HUES64 (cell line): ENCODE measurements around the gene RABEP2.
"Not testable (repeated sequence)": the region's sequence is repeated elsewhere in the genome, so short reads cannot be mapped to it uniquely, and the experiment has no call there.

Experiments used
- H3K27ac ChIP-seq: 2 replicates; pipeline ENCODE4 v1.7.0; 2013; ENCODE audit warnings: low read depth, low read length, inconsistent platforms
- H3K27me3 ChIP-seq: 2 replicates; pipeline ENCODE4 v1.6.1; 2013; ENCODE audit warnings: mild to moderate bottlenecking, low read length; ENCODE audit not compliant: insufficient read depth
- H3K36me3 ChIP-seq: 2 replicates; pipeline ENCODE4 v1.6.1; 2013; ENCODE audit warnings: mild to moderate bottlenecking, low read length; ENCODE audit not compliant: insufficient read depth
- H3K4me1 ChIP-seq: 2 replicates; pipeline ENCODE4 v1.6.1; 2013; ENCODE audit warnings: mild to moderate bottlenecking, low read length, moderate library complexity; ENCODE audit not compliant: insufficient read depth
- H3K4me3 ChIP-seq: 2 replicates; pipeline ENCODE4 v1.5.1; 2013; ENCODE audit warnings: mild to moderate bottlenecking, low read length, moderate library complexity
- H3K9ac ChIP-seq: 2 replicates; pipeline ENCODE4 v1.6.1; 2013; ENCODE audit warnings: mild to moderate bottlenecking, low read depth, low read length
- H3K9me3 ChIP-seq: 2 replicates; pipeline ENCODE4 v1.6.1; 2013; ENCODE audit warnings: low read depth, low read length; ENCODE audit not compliant: insufficient read depth
- WGBS: fragments of 150-250, 120-280 bp; methylation state at CpG from one replicate; pipeline ENCODE4 v1.1.7; 2013; ENCODE audit warnings: missing lambda C conversion rate; 5-methylcytosine and 5-hydroxymethylcytosine counted together

Gene RABEP2

GRCh38 chr16:28891964-28892890 is 32.8 kb downstream of the RABEP2 start:
- H3K36me3 ChIP-seq = no peaks in the 10 kb centered on the region
- no peaks in the 10 kb centered on the region for H3K4me1 ChIP-seq
- no peak overlapping the region for H3K9ac ChIP-seq
- no peak overlapping the region for H3K27ac ChIP-seq
- no peak overlapping the region for H3K4me3 ChIP-seq
- 90% methylated on average over 14 of the region's 14 CpGs for WGBS
- H3K27me3 ChIP-seq = no peaks in the 10 kb centered on the region
- H3K9me3 ChIP-seq = no peaks in the 10 kb centered on the region

DNA sequence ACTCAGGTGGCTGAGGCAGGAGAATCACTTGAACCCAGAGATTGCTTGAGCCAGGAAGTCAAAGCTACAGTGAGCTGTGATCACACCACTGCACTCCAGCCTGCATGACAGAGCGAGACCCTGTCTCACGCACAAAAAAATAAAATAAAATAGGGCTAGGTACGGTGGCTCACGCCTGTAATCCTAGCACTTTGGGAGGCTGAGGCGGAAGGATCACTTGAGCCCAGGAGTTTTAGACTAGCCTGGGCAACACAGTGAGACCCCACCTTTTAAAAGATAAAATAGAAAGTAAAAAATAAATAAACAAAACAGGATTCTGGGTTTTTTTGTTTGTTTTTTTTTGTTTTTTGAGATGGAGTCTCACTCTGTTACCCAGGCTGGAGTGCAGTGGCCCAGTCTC is 34.7 kb downstream of the RABEP2 start:
- not testable (repeated sequence) for H3K9me3 ChIP-seq, H3K36me3 ChIP-seq
- WGBS = 94% methylated on average over 5 of the region's 5 CpGs

GRCh38 chr16:28886945-28887344 is 38.1 kb downstream of the RABEP2 start:
- 79% methylated on average over 10 of the region's 10 CpGs for WGBS
- Histone ChIP-seq H3K36me3 (no peaks in the 10 kb centered on the region), H3K27ac (no peak overlapping the region)

More for the DNA sequence above, 34.7 kb downstream of the RABEP2 start:
- not testable (repeated sequence) for H3K27me3 ChIP-seq, H3K4me3 ChIP-seq, H3K4me1 ChIP-seq, H3K9ac ChIP-seq, H3K27ac ChIP-seq

GRCh38 chr16:28884045-28884444 is 41.0 kb downstream of the RABEP2 start:
- peaks cover 11% of the 10 kb centered on the region for H3K27me3 ChIP-seq
- no peak overlapping the region for H3K9ac ChIP-seq
- no peaks in the 10 kb centered on the region for H3K36me3 ChIP-seq
- no peak overlapping the region for H3K4me3 ChIP-seq
- 92% methylated on average over 6 of the region's 6 CpGs for WGBS
- no peak overlapping the region for H3K27ac ChIP-seq
- H3K4me1 ChIP-seq = peaks cover 20% of the 10 kb centered on the region
- H3K9me3 ChIP-seq = no peaks in the 10 kb centered on the region

More at GRCh38 chr16:28886945-28887344, 38.1 kb downstream of the RABEP2 start:
- Histone ChIP-seq H3K4me1 (peaks cover 14% of the 10 kb centered on the region), H3K9me3 (no peaks in the 10 kb centered on the region), H3K4me3 (no peak overlapping the region), H3K27me3 (no peaks in the 10 kb centered on the region), H3K9ac (no peak overlapping the region)

DNA sequence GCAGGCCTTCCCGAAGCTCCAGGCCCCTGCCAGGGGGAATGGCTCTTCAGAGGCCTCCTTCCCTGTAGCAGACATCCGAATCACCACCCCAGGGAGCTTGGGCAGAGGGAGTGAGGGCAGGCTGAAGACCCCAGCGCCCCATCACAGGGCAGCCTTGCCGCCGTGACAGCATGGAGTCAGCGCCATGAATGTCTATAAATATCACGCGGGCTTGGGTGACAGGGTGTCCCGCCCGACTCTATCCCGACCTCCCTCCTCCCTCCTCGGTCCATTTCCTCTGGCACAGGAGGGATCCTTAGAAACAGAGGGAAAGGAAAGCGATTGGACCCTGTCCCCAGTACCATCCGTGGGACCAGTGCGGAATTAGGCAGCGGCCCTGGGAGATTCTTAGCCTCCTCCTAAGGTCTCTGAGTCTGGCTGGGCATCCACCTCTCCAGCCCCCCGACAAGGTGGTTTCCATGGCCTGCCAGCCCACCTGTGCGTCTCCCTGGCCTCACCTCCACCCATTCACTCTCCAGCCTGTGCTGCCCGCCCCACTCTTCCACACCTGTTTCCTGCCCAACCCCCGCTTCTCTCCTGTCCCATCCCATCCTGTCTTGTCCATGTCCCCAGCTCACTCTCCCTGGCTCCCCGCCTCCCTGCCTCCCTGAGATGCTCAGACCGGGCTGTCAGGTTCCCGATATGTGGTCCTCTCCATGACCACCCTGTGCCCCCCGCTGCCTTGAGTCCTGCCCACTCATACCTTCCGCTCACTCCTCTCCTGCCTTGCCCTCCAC is 41.6 kb downstream of the RABEP2 start:
- Histone ChIP-seq H3K27me3 (peaks cover 11% of the 10 kb centered on the region), H3K9ac (no peak overlapping the region), H3K4me3 (no peak overlapping the region), H3K27ac (peak overlapping the region; percentile 30; the same call in 1 of the 2 replicates), H3K36me3 (no peaks in the 10 kb centered on the region), H3K9me3 (no peaks in the 10 kb centered on the region), H3K4me1 (peaks cover 24% of the 10 kb centered on the region)
- WGBS = 76% methylated on average over 25 of the region's 25 CpGs

- Histone ChIP-seq H3K4me1 (peaks cover 24% of the 10 kb centered on the region), H3K9me3 (no peaks in the 10 kb centered on the region), H3K27ac (no peak overlapping the region; the same call in 1 of the 2 replicates), H3K36me3 (no peaks in the 10 kb centered on the region), H3K27me3 (peaks cover 11% of the 10 kb centered on the region), H3K4me3 (no peak overlapping the region), H3K9ac (no peak overlapping the region)
- 61% methylated on average over 24 of the region's 24 CpGs for WGBS
Measured at GRCh38 chr16:28882551-28883160, 42.4 kb downstream of the RABEP2 start.

GRCh38 chr16:28881565-28881964 is 43.5 kb downstream of the RABEP2 start:
- H3K4me3 ChIP-seq, H3K9me3 ChIP-seq, H3K9ac ChIP-seq, H3K36me3 ChIP-seq, H3K27ac ChIP-seq: not testable (repeated sequence)
- peaks cover 11% of the 10 kb centered on the region for H3K27me3 ChIP-seq
- peaks cover 29% of the 10 kb centered on the region for H3K4me1 ChIP-seq
- WGBS = 86% methylated on average over 4 of the region's 4 CpGs

DNA sequence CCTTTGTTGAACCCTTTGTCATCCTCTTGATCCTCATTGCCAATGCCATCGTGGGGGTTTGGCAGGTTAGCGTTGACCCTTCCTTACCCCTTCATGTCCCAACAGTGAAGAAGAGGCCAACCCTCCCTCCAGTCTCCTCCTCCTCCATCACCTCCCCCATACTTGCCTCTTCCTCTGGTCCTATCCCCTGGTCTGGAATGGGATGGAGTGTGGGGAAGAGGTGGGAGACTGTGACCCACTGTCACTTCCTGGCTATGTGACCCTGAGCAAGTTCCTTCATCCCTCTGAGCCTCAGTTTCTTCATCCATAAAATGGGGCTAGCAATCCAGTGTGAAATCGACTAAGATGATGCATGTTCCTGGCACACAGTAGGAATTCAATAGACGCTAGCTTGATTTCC is 44.1 kb downstream of the RABEP2 start:
- Histone ChIP-seq H3K36me3 (no peaks in the 10 kb centered on the region), H3K27me3 (peaks cover 11% of the 10 kb centered on the region), H3K9me3 (no peaks in the 10 kb centered on the region), H3K9ac (no peak overlapping the region), H3K4me1 (peaks cover 29% of the 10 kb centered on the region), H3K4me3 (peak overlapping the region; percentile 87; the same call in 1 of the 2 replicates), H3K27ac (no peak overlapping the region)
- WGBS = 91% methylated on average over 4 of the region's 4 CpGs

GRCh38 chr16:28880589-28880915 is 44.5 kb downstream of the RABEP2 start:
- peak overlapping the region; percentile 71; the same call in 1 of the 2 replicates for H3K27ac ChIP-seq
- H3K36me3 ChIP-seq = no peaks in the 10 kb centered on the region
- peaks cover 29% of the 10 kb centered on the region for H3K4me1 ChIP-seq
- H3K4me3 ChIP-seq = peak overlapping the region; percentile 87
- H3K9ac ChIP-seq = peak overlapping the region; percentile 62
- H3K9me3 ChIP-seq = no peaks in the 10 kb centered on the region
- WGBS = 18% methylated on average over 11 of the region's 11 CpGs
- H3K27me3 ChIP-seq = peaks cover 11% of the 10 kb centered on the region

DNA sequence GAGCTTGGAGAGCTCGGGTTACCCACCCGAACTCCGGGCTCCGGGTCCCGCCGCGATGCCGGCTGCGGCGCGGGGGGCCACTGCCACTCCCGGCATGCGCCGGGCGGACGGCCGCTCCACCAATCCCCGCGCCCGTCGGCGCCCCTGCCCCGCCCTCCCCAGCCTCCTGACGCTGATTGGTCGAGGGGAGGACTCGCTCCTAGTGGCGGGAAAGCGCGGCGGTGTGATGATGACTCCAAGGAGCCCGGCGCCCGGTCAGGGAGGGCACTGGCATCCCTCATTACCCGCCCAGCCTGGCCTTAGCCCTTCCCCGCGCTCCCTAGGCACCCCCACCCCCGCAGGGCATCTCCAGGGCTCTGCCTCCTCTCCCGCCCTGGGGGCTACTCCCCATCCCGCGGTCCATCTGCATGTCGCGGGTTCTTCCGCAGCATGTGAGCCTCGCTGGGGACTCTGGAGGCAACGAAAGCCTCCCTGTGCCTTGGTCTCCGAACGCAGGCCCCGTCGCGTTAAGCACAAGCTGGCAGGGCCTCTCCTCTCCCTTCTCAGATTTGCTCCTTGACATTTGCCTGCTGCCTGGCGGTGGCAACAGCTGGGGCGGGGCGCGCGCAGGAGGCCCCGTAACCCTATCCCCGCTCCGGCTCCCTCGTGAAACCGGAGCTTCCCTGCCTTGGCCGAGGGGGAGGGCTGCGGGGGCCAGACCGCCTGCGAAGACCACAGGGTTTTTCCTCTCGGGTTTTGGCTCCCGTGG is 45.0 kb downstream of the RABEP2 start:
- WGBS = under 1% methylated on average over 66 of the region's 66 CpGs
- H3K4me1 ChIP-seq = peaks cover 29% of the 10 kb centered on the region
- H3K27me3 ChIP-seq = peaks cover 11% of the 10 kb centered on the region
- no peaks in the 10 kb centered on the region for H3K9me3 ChIP-seq
- peak overlapping the region; percentile 87 for H3K4me3 ChIP-seq
- peak overlapping the region; percentile 85 for H3K9ac ChIP-seq
- peak overlapping the region; percentile 84 for H3K27ac ChIP-seq
- H3K36me3 ChIP-seq = no peaks in the 10 kb centered on the region
